HEK293 (cell line): Measurements from ENCODE around the gene NOP9.

Experiments
- CTCF ChIP-seq: fragments of 450-650 bp; formaldehyde crosslinking; IDR thresholded peaks from 2 replicates; pipeline ENCODE4 v1.5.1; 2016; ENCODE audit warnings: missing biosample characterization, missing genetic modification characterization
- GFI1B ChIP-seq: fragments of 450-650 bp; formaldehyde crosslinking; IDR thresholded peaks from 2 replicates; pipeline ENCODE4 v1.5.1; 2016; ENCODE audit warnings: missing biosample characterization, missing genetic modification characterization
- HOXD13 ChIP-seq: sonication (generic); formaldehyde crosslinking; IDR thresholded peaks from 2 replicates; pipeline ENCODE4 v1.8.0; 2022; ENCODE audit warnings: missing genetic modification reagents, borderline replicate concordance
- ZNF274 ChIP-seq, 2 experiments: fragments of 200-500 bp in 1 of 2; fragments of 450-650 bp in 1 of 2; sonication (Bioruptor generic) in 1 of 2; formaldehyde crosslinking in 1 of 2; IDR thresholded peaks; 2 replicates each; pipeline versions ENCODE4 v1.5.1 to v1.6.1; 2014 to 2016; ENCODE audit warnings: borderline replicate concordance in 1 of 2, inconsistent platforms in 1 of 2, low read length in 1 of 2, missing biosample characterization in 1 of 2, missing genetic modification characterization in 1 of 2
- ZNF280D ChIP-seq: fragments of 450-650 bp; formaldehyde crosslinking; IDR thresholded peaks from 2 replicates; pipeline ENCODE4 v1.5.1; 2016; ENCODE audit warnings: missing biosample characterization, missing genetic modification characterization

GRCh38 chr14:24279301-24280186 lies 20.1 kb upstream of the NOP9 start:
- TF ChIP-seq ZNF274 (IDR thresholded peaks at IDR 0.05; ENCODE audit: low read length) (no peak), ZNF274 (tag by site-specific recombination; IDR thresholded peaks at IDR 0.05; ENCODE audit: borderline replicate concordance) (no peak), GFI1B (tag by site-specific recombination) (no peak), ZNF280D (tag by site-specific recombination) (no peak), HOXD13 (CRISPR knock-in tag) (no peak), CTCF (peak; percentile 70; the same call in 1 of the 2 replicates)
